Activated CD4-positive, alpha-beta T cell treated with anti-CD3 and anti-CD28 coated beads, Interleukin-2, amount 10 ng/mL, durations not matched to agents 24 days and 14 days (primary cell): ENCODE data around the gene CSDE1. TPM values are rescaled to one million over a fixed set of nuclear protein-coding genes. Genes with fewer than 3 reads are reported as not detected.
"Not testable (repeated sequence)": the region's sequence is repeated elsewhere in the genome, so short reads cannot be mapped to it uniquely, and the experiment has no call there.

Experiments
- DNase-seq: peaks from one replicate; pipeline ENCODE4 v3.0.0; 2022
- H3K27ac Mint-ChIP-seq: one replicate; pipeline ENCODE4 v1.8.0; 2022; ENCODE audit warnings: mild to moderate bottlenecking, mixed read lengths
- H3K27me3 Mint-ChIP-seq: one replicate; pipeline ENCODE4 v1.8.0; 2022; ENCODE audit warnings: mixed read lengths
- H3K36me3 Mint-ChIP-seq: one replicate; pipeline ENCODE4 v1.8.0; 2022; ENCODE audit warnings: low read depth, mild to moderate bottlenecking, mixed read lengths
- H3K4me1 Mint-ChIP-seq: one replicate; pipeline ENCODE4 v1.8.0; 2021; ENCODE audit warnings: mixed read lengths
- H3K4me3 Mint-ChIP-seq: one replicate; pipeline ENCODE4 v1.8.0; 2022; ENCODE audit warnings: mild to moderate bottlenecking, moderate library complexity, mixed read lengths
- H3K9me3 Mint-ChIP-seq: one replicate; pipeline ENCODE4 v1.8.0; 2021; ENCODE audit warnings: mixed read lengths
- intact Hi-C: fragments of 100-400 bp; cut with micrococcal nuclease; formaldehyde crosslinking; loops from one replicate; pipeline ENCODE4 v1.15.1; 2023
- total RNA-seq: library from RNA; stranded (reverse); gene quantifications from 2 replicates; pipeline ENCODE4 v1.2.3, GENCODE V29; 2022

CSDE1 gene
- total RNA-seq, 1 donor from 2014 or later: 418 TPM

DNA sequence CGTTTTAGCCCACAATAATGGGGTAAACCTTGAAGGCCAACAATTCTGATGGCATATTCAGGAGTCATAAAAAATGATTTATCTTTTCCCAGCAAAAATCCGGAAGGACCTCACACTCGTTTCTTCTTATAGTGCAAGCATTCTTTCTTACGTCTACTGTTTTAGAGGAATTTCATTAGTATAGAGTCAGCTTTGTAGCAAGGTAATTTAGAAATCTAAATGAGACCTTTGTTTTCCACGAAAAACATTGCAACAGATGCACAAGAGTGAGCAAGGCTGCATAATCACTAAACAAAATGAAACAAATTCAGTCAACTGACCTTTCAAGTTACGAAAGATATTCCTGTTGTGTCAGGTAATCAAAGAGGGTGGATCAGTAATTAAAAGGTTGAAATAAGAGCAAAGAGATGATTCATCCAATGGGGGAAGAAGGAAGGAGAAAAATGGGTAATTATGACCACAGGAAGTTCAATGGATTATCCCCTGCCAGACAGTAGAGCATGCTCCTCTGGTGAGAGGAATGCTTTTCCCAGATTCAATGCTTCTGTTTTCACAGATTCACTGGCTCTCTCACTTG lies 560 bp upstream of the CSDE1 start:
- Mint-ChIP-seq H3K9me3 (peaks cover 13% of the 10 kb centered on the region), H3K36me3 (peaks cover 26% of the 10 kb centered on the region), H3K27ac (peak overlapping the region; percentile 100), H3K27me3 (peaks cover 2% of the 10 kb centered on the region), H3K4me3 (peak overlapping the region; percentile 99), H3K4me1 (peaks cover 44% of the 10 kb centered on the region)
- intact Hi-C loops: loop anchor here (5.0 to 10.0 kb wide), 5 partner anchors 291 to 1801 kb away; partner anchors contain the start of genes SLC16A1 and VANGL1
- DNase-seq: no peak

DNA sequence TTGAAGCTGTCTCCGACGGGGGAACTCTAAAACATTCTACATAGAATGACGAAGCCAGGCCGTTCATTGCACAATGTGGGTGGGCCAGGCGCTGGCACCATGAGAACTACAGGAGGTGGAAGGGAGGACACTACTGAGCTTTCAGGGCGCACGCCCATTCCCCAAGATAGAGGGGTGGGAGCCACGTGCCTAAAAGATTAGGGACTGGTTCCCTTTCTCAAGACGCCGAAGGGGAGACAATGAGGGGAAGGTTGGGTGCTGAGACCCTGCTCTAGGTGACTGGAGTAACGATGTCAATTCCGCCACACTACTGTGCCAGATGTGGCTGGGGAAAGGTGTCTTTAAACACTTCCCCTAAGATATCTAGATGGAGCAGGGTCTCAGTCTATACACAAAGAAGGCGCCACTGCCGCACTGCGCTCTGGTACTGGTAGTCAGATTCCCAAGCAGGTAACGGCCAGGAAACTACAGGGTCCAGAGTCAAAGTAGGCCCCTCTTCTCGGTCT lies 782 bp downstream of the CSDE1 start:
- Mint-ChIP-seq H3K27me3 (peaks cover 2% of the 10 kb centered on the region), H3K27ac (peak overlapping the region; percentile 100), H3K4me3 (peak overlapping the region; percentile 99), H3K4me1 (peaks cover 51% of the 10 kb centered on the region), H3K9me3 (peaks cover 9% of the 10 kb centered on the region), H3K36me3 (peaks cover 28% of the 10 kb centered on the region)
- no peak for DNase-seq
- intact Hi-C loops: loop anchor here (1.0 to 10.0 kb wide), 12 partner anchors 12 to 1800 kb away; partner anchors contain the start of genes BCAS2, NRAS, RSBN1 and SIKE1

DNA sequence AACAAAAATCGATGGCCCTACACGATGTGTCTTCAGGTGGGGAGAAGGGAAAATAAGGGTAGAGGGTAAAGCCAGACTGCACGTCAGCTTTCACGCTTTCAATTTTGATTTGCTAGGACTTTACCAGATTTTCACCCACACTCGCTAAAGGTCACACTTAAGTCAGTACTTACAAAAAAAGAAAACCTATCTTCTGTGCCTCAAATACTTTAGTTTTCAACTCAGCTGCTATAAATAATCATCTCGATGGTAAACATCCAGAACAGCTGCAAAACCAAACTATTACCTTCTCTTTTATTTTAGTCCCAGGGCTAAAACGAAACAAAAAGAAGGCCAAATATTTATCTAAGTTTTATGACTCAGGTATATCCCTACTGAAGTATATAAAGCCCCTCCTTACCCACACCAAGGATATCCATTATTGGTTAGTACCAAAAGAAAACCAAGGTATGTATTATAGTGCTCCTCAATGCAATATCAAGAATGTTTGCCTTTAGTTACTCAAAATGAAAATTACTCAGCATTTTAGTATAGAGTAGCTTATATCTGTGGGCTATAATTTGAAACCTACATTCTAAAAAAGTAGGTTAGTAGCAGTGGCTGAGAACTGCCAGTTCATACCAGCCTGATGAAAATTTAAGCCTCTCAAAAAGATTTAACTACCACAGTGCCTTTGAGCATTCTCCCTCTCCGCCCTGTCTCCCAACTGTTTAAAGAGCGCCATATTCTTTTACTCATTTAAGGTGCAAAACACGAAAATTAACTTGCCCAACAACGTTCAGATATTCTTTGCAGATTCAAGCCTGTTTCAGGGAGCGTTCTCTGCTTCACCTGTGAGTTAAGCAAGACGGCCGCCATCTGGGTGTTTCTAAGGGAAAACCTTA lies 1.5 kb downstream of the CSDE1 start:
- H3K9me3 Mint-ChIP-seq: peaks cover 9% of the 10 kb centered on the region
- H3K4me1 Mint-ChIP-seq: peaks cover 59% of the 10 kb centered on the region
- H3K4me3 Mint-ChIP-seq: peak overlapping the region; percentile 99
- intact Hi-C loops: loop anchor here (1.0 to 10.0 kb wide), 8 partner anchors 11 to 1799 kb away; partner anchors contain the start of genes RSBN1, SLC16A1 and VANGL1
- H3K27me3 Mint-ChIP-seq: peaks cover 2% of the 10 kb centered on the region
- H3K27ac Mint-ChIP-seq: peak overlapping the region; percentile 100
- H3K36me3 Mint-ChIP-seq: peaks cover 30% of the 10 kb centered on the region
- peak; percentile 67 for DNase-seq

DNA sequence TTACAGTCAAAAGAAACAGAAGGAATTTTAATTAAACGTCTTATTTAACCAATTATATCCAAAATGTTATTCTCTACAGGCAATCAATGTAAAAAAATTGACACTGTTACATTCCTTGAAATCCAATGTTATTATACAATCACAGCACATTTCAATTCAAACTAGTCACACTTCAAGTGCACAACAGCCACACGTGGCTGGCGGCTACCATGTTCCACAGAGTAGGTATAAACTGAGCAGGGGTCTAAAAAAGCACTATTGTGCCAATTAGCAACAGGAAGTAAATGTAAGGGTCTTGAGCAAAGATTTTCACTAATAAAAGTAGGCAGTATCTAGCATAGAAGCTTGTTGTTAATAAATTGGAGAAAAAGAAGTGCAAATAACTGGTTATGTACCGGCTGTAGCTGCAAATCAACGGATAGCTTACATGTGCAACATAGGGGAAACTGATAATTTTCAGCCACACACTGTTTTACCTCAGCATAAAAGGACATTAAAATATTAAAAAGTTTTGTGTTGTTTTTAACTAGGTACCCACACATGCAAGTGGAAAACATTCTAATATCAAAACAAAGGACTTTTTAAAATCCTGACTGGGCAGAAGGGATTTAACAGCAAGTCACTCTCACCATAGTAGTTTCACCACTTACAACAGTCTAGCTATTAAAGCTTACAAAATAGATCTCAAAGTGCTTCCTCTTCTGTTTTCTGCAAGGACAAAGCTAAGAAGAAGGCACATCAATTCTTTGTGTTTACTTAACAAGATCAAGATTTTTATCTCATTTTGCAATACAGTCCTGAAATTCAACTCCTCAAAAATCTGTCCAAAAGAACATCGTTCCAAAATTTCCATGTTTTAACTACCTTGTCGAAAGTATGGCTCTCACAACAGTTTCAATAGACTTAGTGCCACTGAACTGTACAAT lies 2.5 kb downstream of the CSDE1 start:
- intact Hi-C loops: loop anchor here (2.0 to 10.0 kb wide), 6 partner anchors 14 to 1798 kb away; partner anchors contain the start of genes SLC16A1 and VANGL1
- Mint-ChIP-seq H3K9me3 (peaks cover 9% of the 10 kb centered on the region), H3K27ac (peak overlapping the region; percentile 100), H3K4me3 (peak overlapping the region; percentile 99), H3K4me1 (peaks cover 66% of the 10 kb centered on the region), H3K27me3 (peaks cover 2% of the 10 kb centered on the region), H3K36me3 (peaks cover 34% of the 10 kb centered on the region)
- DNase-seq: no peak

- Mint-ChIP-seq H3K4me1 (peaks cover 73% of the 10 kb centered on the region), H3K36me3 (peaks cover 46% of the 10 kb centered on the region), H3K4me3 (peak overlapping the region; percentile 99)
- not testable (repeated sequence) for H3K27ac Mint-ChIP-seq, H3K27me3 Mint-ChIP-seq, DNase-seq, H3K9me3 Mint-ChIP-seq
- intact Hi-C loops: loop anchor here (2.0 to 10.0 kb wide), 4 partner anchors 13 to 891 kb away; partner anchors contain the start of gene VANGL1
These were observed 4.1 kb downstream of the CSDE1 start for GRCh38 chr1:114753702-114754101.

DNA sequence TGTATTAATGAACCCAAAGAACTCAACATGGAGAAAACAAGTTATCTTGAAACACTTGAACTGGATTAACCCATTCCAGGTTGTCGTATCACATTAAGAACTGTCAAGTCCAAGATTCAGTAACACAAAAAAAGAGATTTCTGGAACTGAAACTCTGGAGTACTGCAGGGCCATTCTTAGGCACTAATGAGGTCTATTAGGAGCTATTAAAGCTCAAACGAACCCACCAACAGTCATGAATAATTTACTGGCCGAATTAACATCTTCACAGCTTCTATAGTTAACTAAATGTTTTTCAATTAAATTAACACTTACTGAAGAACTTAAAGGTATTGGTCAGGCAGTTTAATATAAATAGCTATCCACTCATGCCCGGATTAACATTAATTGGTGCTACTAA lies 4.6 kb downstream of the CSDE1 start:
- Mint-ChIP-seq H3K9me3 (no peaks in the 10 kb centered on the region), H3K4me3 (no peak overlapping the region), H3K27ac (no peak overlapping the region), H3K36me3 (peaks cover 52% of the 10 kb centered on the region), H3K4me1 (peaks cover 72% of the 10 kb centered on the region), H3K27me3 (peaks cover 2% of the 10 kb centered on the region)
- intact Hi-C loops: loop anchor here (10.0 kb wide), 3 partner anchors 342 to 892 kb away; partner anchors contain the start of gene VANGL1
- no peak for DNase-seq

DNA sequence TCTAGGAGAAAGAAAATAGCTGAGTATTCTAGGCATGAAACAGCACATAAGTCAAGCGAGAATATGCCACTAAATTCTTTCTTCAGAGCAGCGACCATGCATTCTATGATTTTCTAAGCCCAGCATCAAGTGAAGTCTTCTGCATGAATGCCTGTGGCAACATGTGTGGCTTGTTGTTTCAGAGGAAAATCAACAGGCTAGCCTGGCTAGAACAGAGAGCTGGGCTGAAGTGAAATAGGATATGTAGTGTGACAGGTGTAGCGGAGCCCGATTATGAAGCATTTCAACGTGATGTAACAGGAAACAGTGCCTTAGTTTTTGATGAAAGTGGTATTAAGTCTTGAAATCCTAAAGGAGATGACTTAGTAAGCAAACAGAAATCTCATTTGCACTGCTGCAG lies 7.0 kb downstream of the CSDE1 start:
- DNase-seq: no peak
- H3K9me3 Mint-ChIP-seq: no peaks in the 10 kb centered on the region
- no peak overlapping the region for H3K27ac Mint-ChIP-seq
- H3K4me1 Mint-ChIP-seq: peaks cover 71% of the 10 kb centered on the region
- H3K36me3 Mint-ChIP-seq: peaks cover 47% of the 10 kb centered on the region
- intact Hi-C loops: loop anchor here (10.0 kb wide), 3 partner anchors 344 to 894 kb away; partner anchors contain the start of gene VANGL1
- no peaks in the 10 kb centered on the region for H3K27me3 Mint-ChIP-seq
- no peak overlapping the region for H3K4me3 Mint-ChIP-seq

GRCh38 chr1:114749835-114750234 lies 7.9 kb downstream of the CSDE1 start:
- Mint-ChIP-seq H3K4me1 (peaks cover 66% of the 10 kb centered on the region), H3K36me3 (peaks cover 51% of the 10 kb centered on the region), H3K9me3 (no peaks in the 10 kb centered on the region), H3K4me3 (no peak overlapping the region), H3K27me3 (no peaks in the 10 kb centered on the region), H3K27ac (no peak overlapping the region)
- intact Hi-C loops: loop anchor here (10.0 kb wide), 3 partner anchors 345 to 895 kb away; partner anchors contain the start of gene VANGL1
- no peak for DNase-seq

GRCh38 chr1:114746450-114747121 lies 11.2 kb downstream of the CSDE1 start:
- Mint-ChIP-seq H3K4me3 (no peak overlapping the region), H3K27me3 (no peaks in the 10 kb centered on the region), H3K36me3 (peaks cover 61% of the 10 kb centered on the region), H3K4me1 (peaks cover 54% of the 10 kb centered on the region), H3K9me3 (no peaks in the 10 kb centered on the region), H3K27ac (no peak overlapping the region)
- intact Hi-C loops: no loop called here
- no peak for DNase-seq

GRCh38 chr1:114745291-114745690 lies 12.5 kb downstream of the CSDE1 start:
- H3K9me3 Mint-ChIP-seq: no peaks in the 10 kb centered on the region
- H3K27me3 Mint-ChIP-seq: no peaks in the 10 kb centered on the region
- peaks cover 48% of the 10 kb centered on the region for H3K4me1 Mint-ChIP-seq
- H3K27ac Mint-ChIP-seq: peak overlapping the region; percentile 22
- H3K36me3 Mint-ChIP-seq: peaks cover 65% of the 10 kb centered on the region
- no peak overlapping the region for H3K4me3 Mint-ChIP-seq
- intact Hi-C loops: loop anchor here (1.0 kb wide), 2 partner anchors 11 to 35 kb away; partner anchors contain the start of gene SIKE1
- no peak for DNase-seq

- H3K27ac Mint-ChIP-seq: no peak overlapping the region
- intact Hi-C loops: loop anchor here (2.0 kb wide), 1 partner anchor 13 kb away; no protein-coding TSS in a partner anchor
- H3K4me3 Mint-ChIP-seq: no peak overlapping the region
- no peaks in the 10 kb centered on the region for H3K9me3 Mint-ChIP-seq
- H3K4me1 Mint-ChIP-seq: peaks cover 38% of the 10 kb centered on the region
- H3K27me3 Mint-ChIP-seq: no peaks in the 10 kb centered on the region
- no peak for DNase-seq
- peaks cover 60% of the 10 kb centered on the region for H3K36me3 Mint-ChIP-seq
These were observed 15.6 kb downstream of the CSDE1 start for GRCh38 chr1:114741963-114742746.

DNA sequence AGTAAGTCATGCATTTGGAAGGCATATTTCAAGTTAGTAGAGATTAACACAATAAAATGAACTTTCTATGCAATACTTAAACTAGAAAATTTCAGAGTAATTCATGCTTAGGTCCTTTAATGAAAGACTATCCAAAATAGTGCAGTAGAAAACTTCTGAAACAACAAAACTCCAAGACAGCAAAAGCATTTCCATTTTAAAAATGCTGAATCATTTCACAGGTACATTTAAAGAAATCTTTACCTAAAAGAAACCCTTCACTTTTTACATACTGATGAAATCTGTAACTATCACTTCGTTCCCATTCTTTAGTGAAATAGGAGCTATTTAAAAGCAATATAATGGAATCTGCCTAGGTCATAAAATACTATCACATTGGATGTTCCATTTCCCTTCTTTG lies 17.5 kb downstream of the CSDE1 start:
- Mint-ChIP-seq H3K36me3 (peaks cover 63% of the 10 kb centered on the region), H3K4me1 (peaks cover 20% of the 10 kb centered on the region), H3K27ac (no peak overlapping the region), H3K9me3 (no peaks in the 10 kb centered on the region), H3K4me3 (no peak overlapping the region), H3K27me3 (no peaks in the 10 kb centered on the region)
- intact Hi-C loops: loop anchor here (2.0 kb wide), 1 partner anchor 14 kb away; no protein-coding TSS in a partner anchor
- no peak for DNase-seq
